Nephron progenitor cell (in vitro differentiated cells): ENCODE results near the gene MYO5B.

Experiments
- DNase-seq: peaks from one replicate; pipeline ENCODE4 v3.0.0; 2021
- H3K27ac Mint-ChIP-seq: 2 replicates; pipeline ENCODE4 v1.8.0; 2021; ENCODE audit warnings: mild to moderate bottlenecking, moderate library complexity, mixed read lengths
- H3K27me3 Mint-ChIP-seq: 2 replicates; pipeline ENCODE4 v1.8.0; 2021; ENCODE audit warnings: mild to moderate bottlenecking, low read depth, mixed read lengths; ENCODE audit not compliant: poor library complexity
- H3K36me3 Mint-ChIP-seq: 2 replicates; pipeline ENCODE4 v1.8.0; 2021; ENCODE audit warnings: low read depth, mixed read lengths
- H3K4me1 Mint-ChIP-seq: 2 replicates; pipeline ENCODE4 v1.8.0; 2021; ENCODE audit warnings: mixed read lengths
- H3K4me3 Mint-ChIP-seq: 2 replicates; pipeline ENCODE4 v1.8.0; 2021; ENCODE audit warnings: mild to moderate bottlenecking, moderate library complexity, mixed read lengths
- H3K9me3 Mint-ChIP-seq: 2 replicates; pipeline ENCODE4 v1.8.0; 2021; ENCODE audit warnings: mild to moderate bottlenecking, moderate library complexity, mixed read lengths
- TF ChIP-seq, protein P1 (sequence below): fragments of 200-600 bp; sonication (generic); IDR thresholded peaks from 2 replicates; pipeline ENCODE4 v1.5.0; 2021; ENCODE audit warnings: antibody characterized with exemption

The MYO5B gene

DNA sequence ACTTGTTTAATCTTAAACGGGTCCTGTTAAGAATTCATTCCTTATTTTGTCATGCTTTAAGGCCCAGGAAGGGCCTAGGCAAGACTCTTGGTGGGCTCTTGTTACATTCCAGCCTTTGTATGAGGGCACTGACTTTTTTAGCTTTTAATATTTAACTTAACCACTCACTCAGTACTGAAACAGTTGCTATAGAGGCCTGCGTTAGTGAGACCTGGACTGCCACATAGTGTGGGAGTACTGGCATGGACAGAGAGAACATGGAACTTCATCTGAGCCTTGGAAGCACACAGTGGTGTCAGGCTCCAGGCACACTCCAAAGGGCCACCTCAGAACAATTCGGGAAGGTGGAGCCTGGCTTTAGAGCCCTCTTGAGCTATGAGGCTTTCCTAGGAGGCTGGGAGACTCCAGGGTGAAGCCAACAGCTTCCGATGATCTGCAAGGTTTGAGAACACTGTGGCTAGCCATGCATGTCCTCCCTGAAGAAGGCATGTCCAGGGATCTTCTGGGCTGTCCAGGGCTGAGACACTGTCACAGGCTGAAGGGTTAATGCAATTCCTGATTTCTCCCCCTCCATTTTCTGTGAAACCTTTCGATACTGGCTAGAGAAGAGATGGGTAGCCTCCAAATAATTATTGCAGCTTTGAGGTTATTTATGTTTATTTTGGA is 226.2 kb downstream of the MYO5B start:
- no peak for DNase-seq
- TF ChIP-seq, protein P1, sequence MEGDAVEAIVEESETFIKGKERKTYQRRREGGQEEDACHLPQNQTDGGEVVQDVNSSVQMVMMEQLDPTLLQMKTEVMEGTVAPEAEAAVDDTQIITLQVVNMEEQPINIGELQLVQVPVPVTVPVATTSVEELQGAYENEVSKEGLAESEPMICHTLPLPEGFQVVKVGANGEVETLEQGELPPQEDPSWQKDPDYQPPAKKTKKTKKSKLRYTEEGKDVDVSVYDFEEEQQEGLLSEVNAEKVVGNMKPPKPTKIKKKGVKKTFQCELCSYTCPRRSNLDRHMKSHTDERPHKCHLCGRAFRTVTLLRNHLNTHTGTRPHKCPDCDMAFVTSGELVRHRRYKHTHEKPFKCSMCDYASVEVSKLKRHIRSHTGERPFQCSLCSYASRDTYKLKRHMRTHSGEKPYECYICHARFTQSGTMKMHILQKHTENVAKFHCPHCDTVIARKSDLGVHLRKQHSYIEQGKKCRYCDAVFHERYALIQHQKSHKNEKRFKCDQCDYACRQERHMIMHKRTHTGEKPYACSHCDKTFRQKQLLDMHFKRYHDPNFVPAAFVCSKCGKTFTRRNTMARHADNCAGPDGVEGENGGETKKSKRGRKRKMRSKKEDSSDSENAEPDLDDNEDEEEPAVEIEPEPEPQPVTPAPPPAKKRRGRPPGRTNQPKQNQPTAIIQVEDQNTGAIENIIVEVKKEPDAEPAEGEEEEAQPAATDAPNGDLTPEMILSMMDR = no peak
- no peaks in the 10 kb centered on the region for H3K9me3 Mint-ChIP-seq
- no peaks in the 10 kb centered on the region for H3K36me3 Mint-ChIP-seq
- peaks cover 3% of the 10 kb centered on the region for H3K27me3 Mint-ChIP-seq
- H3K27ac Mint-ChIP-seq = no peak overlapping the region
- H3K4me1 Mint-ChIP-seq = peaks cover 24% of the 10 kb centered on the region
- no peak overlapping the region for H3K4me3 Mint-ChIP-seq

- H3K27ac Mint-ChIP-seq = no peak overlapping the region
- no peaks in the 10 kb centered on the region for H3K36me3 Mint-ChIP-seq
- peaks cover 24% of the 10 kb centered on the region for H3K4me1 Mint-ChIP-seq
- peaks cover 5% of the 10 kb centered on the region for H3K27me3 Mint-ChIP-seq
- no peaks in the 10 kb centered on the region for H3K9me3 Mint-ChIP-seq
- DNase-seq = no peak
- no peak overlapping the region for H3K4me3 Mint-ChIP-seq
- TF ChIP-seq, protein P1 = no peak
Measured at GRCh38 chr18:49967636-49968313, 227.2 kb downstream of the MYO5B start.

DNA sequence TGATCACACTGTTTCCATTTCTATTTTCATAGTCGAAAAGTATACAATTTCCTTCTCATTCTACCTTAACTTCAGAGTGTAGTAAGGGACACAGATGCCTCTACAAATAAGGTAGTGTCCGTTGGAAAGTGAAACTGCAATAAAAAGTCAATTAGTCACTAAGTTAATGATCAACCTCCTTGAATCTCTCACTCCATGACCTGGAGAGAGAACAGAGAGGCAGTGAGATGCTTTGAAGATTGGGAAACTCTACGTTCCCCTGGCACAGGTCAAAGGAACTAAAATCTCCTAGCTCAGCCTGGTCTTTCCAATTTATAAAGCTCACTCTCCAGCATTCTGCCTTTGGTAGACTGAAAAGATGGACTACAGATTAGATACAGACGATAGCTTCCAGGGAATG is 227.8 kb downstream of the MYO5B start:
- Mint-ChIP-seq H3K36me3 (no peaks in the 10 kb centered on the region), H3K9me3 (no peaks in the 10 kb centered on the region), H3K27me3 (peaks cover 8% of the 10 kb centered on the region), H3K4me3 (no peak overlapping the region), H3K27ac (no peak overlapping the region), H3K4me1 (peaks cover 24% of the 10 kb centered on the region)
- no peak for DNase-seq
- TF ChIP-seq, protein P1 = no peak

DNA sequence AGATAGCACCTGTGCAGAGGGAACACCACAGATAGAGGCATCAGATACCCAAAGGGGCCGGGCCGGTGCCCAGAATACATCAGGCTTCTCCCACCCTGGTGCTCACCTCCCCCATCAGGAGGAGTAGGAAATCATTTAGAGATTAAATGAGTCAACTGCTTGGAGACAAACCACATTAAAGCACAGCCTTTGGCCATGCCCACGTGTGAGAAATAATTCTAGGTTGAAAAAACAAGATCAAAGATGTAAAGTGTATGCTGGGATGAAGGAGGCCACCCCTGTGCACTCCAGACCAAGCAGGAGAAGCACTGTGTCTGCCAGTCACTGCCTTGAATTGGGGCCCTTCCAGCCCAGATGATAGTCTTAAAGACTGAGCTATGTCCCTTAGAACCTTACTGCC is 228.9 kb downstream of the MYO5B start:
- Mint-ChIP-seq H3K27me3 (peaks cover 18% of the 10 kb centered on the region), H3K9me3 (no peaks in the 10 kb centered on the region), H3K27ac (no peak overlapping the region), H3K36me3 (no peaks in the 10 kb centered on the region), H3K4me1 (peaks cover 24% of the 10 kb centered on the region), H3K4me3 (no peak overlapping the region)
- TF ChIP-seq, protein P1 = no peak
- no peak for DNase-seq

DNA sequence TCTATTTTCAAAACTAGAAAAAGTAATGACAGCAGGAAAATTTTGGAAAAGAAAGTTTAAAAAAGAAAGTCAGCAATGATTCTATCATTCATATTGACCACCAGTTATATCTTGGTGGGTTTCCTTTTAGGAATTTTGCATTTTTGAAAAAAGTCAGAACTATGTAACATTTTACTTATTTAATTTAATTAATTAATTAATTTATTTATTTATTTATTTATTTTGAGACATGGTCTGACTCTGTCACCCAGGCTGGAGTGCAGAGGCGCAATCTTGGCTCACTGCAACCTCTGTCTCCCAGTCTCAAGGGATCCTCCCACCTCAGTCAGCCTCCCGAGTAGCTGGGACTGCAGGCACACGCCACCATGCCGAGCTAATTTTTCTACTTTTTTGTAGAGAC is 231.7 kb downstream of the MYO5B start:
- H3K4me1 Mint-ChIP-seq = peaks cover 40% of the 10 kb centered on the region
- H3K4me3 Mint-ChIP-seq = no peak overlapping the region
- H3K27me3 Mint-ChIP-seq = peaks cover 39% of the 10 kb centered on the region
- H3K36me3 Mint-ChIP-seq = no peaks in the 10 kb centered on the region
- TF ChIP-seq, protein P1 = no peak
- no peak for DNase-seq
- no peak overlapping the region for H3K27ac Mint-ChIP-seq
- no peaks in the 10 kb centered on the region for H3K9me3 Mint-ChIP-seq

- DNase-seq = no peak
- Mint-ChIP-seq H3K27me3 (peaks cover 39% of the 10 kb centered on the region), H3K27ac (no peak overlapping the region), H3K4me3 (no peak overlapping the region), H3K36me3 (no peaks in the 10 kb centered on the region), H3K9me3 (no peaks in the 10 kb centered on the region), H3K4me1 (peaks cover 31% of the 10 kb centered on the region)
- TF ChIP-seq, protein P1 = no peak
Measured at GRCh38 chr18:49961271-49961670, 233.7 kb downstream of the MYO5B start.
